H9 (cell line): ENCODE results near the gene KIRREL3. TPM values are rescaled to one million over a fixed set of nuclear protein-coding genes. Genes with fewer than 3 reads are reported as not detected.

ENCODE experiments used
- DNase-seq: peaks from one replicate; pipeline ENCODE4 v3.0.0-alpha.2; 2017
- H2AFZ ChIP-seq: one replicate; pipeline ENCODE4 v1.6.1; 2013; ENCODE audit warnings: mild to moderate bottlenecking, low read length, control low read depth, moderate library complexity
- H2AK5ac ChIP-seq: 2 replicates; pipeline ENCODE4 v1.6.1; 2013; ENCODE audit warnings: low read length, control low read depth, mixed read lengths; ENCODE audit not compliant: insufficient read length
- H2BK120ac ChIP-seq: one replicate; pipeline ENCODE4 v1.6.1; 2013; ENCODE audit warnings: low read depth, mild to moderate bottlenecking, low read length, control low read depth, inconsistent platforms; ENCODE audit not compliant: poor library complexity, severe bottlenecking
- H2BK12ac ChIP-seq: 2 replicates; pipeline ENCODE4 v1.6.1; 2013; ENCODE audit warnings: low read length, control low read depth, mixed read lengths, low read depth; ENCODE audit not compliant: insufficient read length
- H2BK15ac ChIP-seq: 2 replicates; pipeline ENCODE4 v1.6.1; 2013; ENCODE audit warnings: low read depth, low read length, control low read depth
- H2BK20ac ChIP-seq: one replicate; pipeline ENCODE4 v1.6.1; 2013; ENCODE audit warnings: low read depth, mild to moderate bottlenecking, low read length, control low read depth, inconsistent platforms; ENCODE audit not compliant: poor library complexity, severe bottlenecking
- H2BK5ac ChIP-seq: 2 replicates; pipeline ENCODE4 v1.6.1; 2013; ENCODE audit warnings: low read length, control low read depth, mixed read lengths; ENCODE audit not compliant: insufficient read length
- H3K14ac ChIP-seq: 2 replicates; pipeline ENCODE4 v1.6.1; 2013; ENCODE audit warnings: low read length, control low read depth; ENCODE audit not compliant: insufficient read depth
- H3K18ac ChIP-seq: 2 replicates; pipeline ENCODE4 v1.6.1; 2013; ENCODE audit warnings: low read depth, mild to moderate bottlenecking, mixed read lengths, low read length, control low read depth; ENCODE audit not compliant: insufficient read length
- H3K23ac ChIP-seq: 2 replicates; pipeline ENCODE4 v1.6.1; 2013; ENCODE audit warnings: low read length, control low read depth, mixed read lengths, low read depth; ENCODE audit not compliant: insufficient read length
- H3K23me2 ChIP-seq: 2 replicates; pipeline ENCODE4 v1.6.1; 2013; ENCODE audit warnings: low read depth, mild to moderate bottlenecking, mixed read lengths, low read length, control low read depth; ENCODE audit not compliant: insufficient read length, poor library complexity, severe bottlenecking
- H3K27ac ChIP-seq: 2 replicates; pipeline ENCODE4 v1.5.1; 2013; ENCODE audit warnings: low read length, control low read depth, mixed read lengths, low read depth; ENCODE audit not compliant: insufficient read length
- H3K27me3 ChIP-seq: 2 replicates; pipeline ENCODE4 v1.6.1; 2013; ENCODE audit warnings: low read length, control low read depth, inconsistent platforms; ENCODE audit not compliant: insufficient read depth
- H3K4ac ChIP-seq: 2 replicates; pipeline ENCODE4 v1.6.1; 2013; ENCODE audit warnings: low read depth, mild to moderate bottlenecking, control low read depth, inconsistent platforms, low read length, moderate library complexity
- H3K4me1 ChIP-seq: 2 replicates; pipeline ENCODE4 v1.6.1; 2013; ENCODE audit warnings: low read length, control low read depth, inconsistent platforms; ENCODE audit not compliant: insufficient read depth
- H3K4me2 ChIP-seq: 2 replicates; pipeline ENCODE4 v1.6.1; 2013; ENCODE audit warnings: low read length, control low read depth, mixed read lengths; ENCODE audit not compliant: insufficient read length, insufficient read depth
- H3K56ac ChIP-seq: 2 replicates; pipeline ENCODE4 v1.6.1; 2013; ENCODE audit warnings: low read depth, mild to moderate bottlenecking, mixed read lengths, low read length, control low read depth; ENCODE audit not compliant: insufficient read length
- H3K79me1 ChIP-seq: 2 replicates; pipeline ENCODE4 v1.6.1; 2013; ENCODE audit warnings: low read depth, mild to moderate bottlenecking, moderate library complexity, low read length, control low read depth, inconsistent platforms; ENCODE audit not compliant: insufficient read depth, poor library complexity, severe bottlenecking
- H3K79me2 ChIP-seq: 2 replicates; pipeline ENCODE4 v1.6.1; 2013; ENCODE audit warnings: low read length, control low read depth, inconsistent platforms; ENCODE audit not compliant: insufficient read depth
- H3K9ac ChIP-seq: 2 replicates; pipeline ENCODE4 v1.6.1; 2013; ENCODE audit warnings: low read length, control low read depth, mixed read lengths; ENCODE audit not compliant: insufficient read length; ENCODE audit errors: extremely low read depth
- H3K9me3 ChIP-seq: one replicate; pipeline ENCODE4 v1.6.1; 2013; ENCODE audit warnings: low read depth, low read length, inconsistent platforms; ENCODE audit not compliant: control insufficient read depth
- H3T11ph ChIP-seq: one replicate; pipeline ENCODE4 v1.6.1; 2013; ENCODE audit warnings: mild to moderate bottlenecking, low read length, control low read depth, inconsistent platforms
- H4K20me1 ChIP-seq: one replicate; pipeline ENCODE4 v1.6.1; 2013; ENCODE audit not compliant: control insufficient read depth, insufficient read length, insufficient read depth
- H4K5ac ChIP-seq: 2 replicates; pipeline ENCODE4 v1.6.1; 2013; ENCODE audit warnings: low read depth, mild to moderate bottlenecking, mixed read lengths, low read length, control low read depth; ENCODE audit not compliant: insufficient read length
- H4K8ac ChIP-seq: replicated peaks from 2 replicates; pipeline ENCODE4 v1.6.1; 2013; ENCODE audit warnings: low read length, control low read depth, mixed read lengths, low read depth; ENCODE audit not compliant: insufficient read length
- H4K91ac ChIP-seq: 2 replicates; pipeline ENCODE4 v1.6.1; 2013; ENCODE audit warnings: low read depth, mild to moderate bottlenecking, moderate library complexity, mixed read lengths, low read length, control low read depth; ENCODE audit not compliant: insufficient read length
- H3K27ac Mint-ChIP-seq, 3 experiments: 2 replicates in 2 of 3; 3 replicates in 1 of 3; pipeline ENCODE4 v1.8.0; 2020 to 2021; ENCODE audit warnings: mixed read lengths in 3 of 3, mild to moderate bottlenecking in 1 of 3, moderate library complexity in 1 of 3
- H3K27me3 Mint-ChIP-seq: 2 replicates; pipeline ENCODE4 v1.8.0; 2021; ENCODE audit warnings: low read depth, mild to moderate bottlenecking, moderate library complexity, mixed read lengths
- H3K36me3 Mint-ChIP-seq, 3 experiments: 2 replicates in 2 of 3; 3 replicates in 1 of 3; pipeline ENCODE4 v1.8.0; 2020 to 2021; ENCODE audit warnings: low read depth in 3 of 3, mixed read lengths in 3 of 3; ENCODE audit not compliant: insufficient read depth in 1 of 3
- H3K4me1 Mint-ChIP-seq, 2 experiments: 2 replicates each; pipeline ENCODE4 v1.8.0; 2020; ENCODE audit warnings: mixed read lengths in 2 of 2
- H3K4me3 Mint-ChIP-seq, 2 experiments: 2 replicates in 1 of 2; 3 replicates in 1 of 2; pipeline ENCODE4 v1.8.0; 2020 to 2021; ENCODE audit warnings: mild to moderate bottlenecking in 2 of 2, mixed read lengths in 2 of 2, moderate library complexity in 1 of 2
- H3K9me3 Mint-ChIP-seq, 2 experiments: 2 replicates in 1 of 2; 3 replicates in 1 of 2; pipeline ENCODE4 v1.8.0; 2020; ENCODE audit warnings: mild to moderate bottlenecking in 2 of 2, mixed read lengths in 2 of 2, moderate library complexity in 1 of 2
- CTCF ChIP-seq: fragments of 200-600 bp; sonication (generic); conservative IDR thresholded peaks from 3 replicates; pipeline ENCODE4 v1.8.0; 2021; ENCODE audit warnings: antibody characterized with exemption, mild to moderate bottlenecking
- WGBS: extraction: QIAGEN DNeasy Blood & Tissue Kit; methylation state at CpG from one replicate; pipeline ENCODE4 v1.1.7; 2013; ENCODE audit warnings: missing lambda C conversion rate, low lambda C conversion rate, mixed read lengths; ENCODE audit not compliant: insufficient read length; ENCODE audit errors: extremely low coverage; 5-methylcytosine and 5-hydroxymethylcytosine counted together
- total RNA-seq: library from RNA; stranded (reverse); gene quantifications from 2 replicates; pipeline ENCODE4 v1.2.1, GENCODE V29; 2021

The KIRREL3 gene
- total RNA-seq, 1 experiment from 2014 or later, result 0.17 TPM

- Histone ChIP-seq H4K91ac (no peak overlapping the region), H2AFZ (no peak overlapping the region), H4K5ac (no peak overlapping the region), H2BK15ac (no peak overlapping the region), H3K27me3 (no peaks in the 10 kb centered on the region), H3T11ph (no peak overlapping the region), H3K18ac (no peak overlapping the region), H2BK20ac (no peak overlapping the region), H3K9ac (no peak overlapping the region), H3K23ac (no peak overlapping the region), H3K14ac (no peak overlapping the region; the same call in 1 of the 2 replicates), H3K79me1 (no peaks in the 10 kb centered on the region), H3K4ac (no peak overlapping the region), H2BK5ac (no peak overlapping the region), H2AK5ac (no peak overlapping the region), H3K9me3 (no peaks in the 10 kb centered on the region), H3K27ac (no peak overlapping the region), H3K23me2 (no peaks in the 10 kb centered on the region), H4K20me1 (no peaks in the 10 kb centered on the region), H2BK120ac (no peak overlapping the region), H4K8ac (no peak overlapping the region), H3K4me1 (no peaks in the 10 kb centered on the region), H3K4me2 (no peak overlapping the region), H3K56ac (no peak overlapping the region), H2BK12ac (no peak overlapping the region), H3K79me2 (no peaks in the 10 kb centered on the region)
- no peak for TF ChIP-seq CTCF
- Mint-ChIP-seq H3K27ac (no peak overlapping the region), H3K9me3 (peaks cover 2 to 5% of the 10 kb centered on the region in 2 experiments; a peak in 3 of 5 replicates), H3K27me3 (peaks cover 16% of the 10 kb centered on the region), H3K4me1 (peaks cover 15 to 36% of the 10 kb centered on the region in 2 experiments), H3K4me3 (no peak overlapping the region), H3K36me3 (peaks cover 0 to 3% (median 0%) of the 10 kb centered on the region in 3 experiments; a peak in 3 of 7 replicates)
- DNase-seq, result no peak
- whole genome bisulfite sequencing, result no CpG with 5 or more reads among the region's 9 CpGs
Observed at GRCh38 chr11:126594921-126595367, 405.6 kb downstream of the KIRREL3 start.
